HUES64 (cell line): ENCODE measurements around the gene ITPR2.
"Not testable (repeated sequence)": the region's sequence is repeated elsewhere in the genome, so short reads cannot be mapped to it uniquely, and the experiment has no call there.

Experiments
- H3K27ac ChIP-seq: 2 replicates; pipeline ENCODE4 v1.7.0; 2013; ENCODE audit warnings: low read depth, low read length, inconsistent platforms
- H3K27me3 ChIP-seq: 2 replicates; pipeline ENCODE4 v1.6.1; 2013; ENCODE audit warnings: mild to moderate bottlenecking, low read length; ENCODE audit not compliant: insufficient read depth
- H3K36me3 ChIP-seq: 2 replicates; pipeline ENCODE4 v1.6.1; 2013; ENCODE audit warnings: mild to moderate bottlenecking, low read length; ENCODE audit not compliant: insufficient read depth
- H3K4me1 ChIP-seq: 2 replicates; pipeline ENCODE4 v1.6.1; 2013; ENCODE audit warnings: mild to moderate bottlenecking, low read length, moderate library complexity; ENCODE audit not compliant: insufficient read depth
- H3K4me3 ChIP-seq: 2 replicates; pipeline ENCODE4 v1.5.1; 2013; ENCODE audit warnings: mild to moderate bottlenecking, low read length, moderate library complexity
- H3K9ac ChIP-seq: 2 replicates; pipeline ENCODE4 v1.6.1; 2013; ENCODE audit warnings: mild to moderate bottlenecking, low read depth, low read length
- H3K9me3 ChIP-seq: 2 replicates; pipeline ENCODE4 v1.6.1; 2013; ENCODE audit warnings: low read depth, low read length; ENCODE audit not compliant: insufficient read depth
- WGBS: fragments of 150-250, 120-280 bp; methylation state at CpG from one replicate; pipeline ENCODE4 v1.1.7; 2013; ENCODE audit warnings: missing lambda C conversion rate; 5-methylcytosine and 5-hydroxymethylcytosine counted together

Gene ITPR2

DNA sequence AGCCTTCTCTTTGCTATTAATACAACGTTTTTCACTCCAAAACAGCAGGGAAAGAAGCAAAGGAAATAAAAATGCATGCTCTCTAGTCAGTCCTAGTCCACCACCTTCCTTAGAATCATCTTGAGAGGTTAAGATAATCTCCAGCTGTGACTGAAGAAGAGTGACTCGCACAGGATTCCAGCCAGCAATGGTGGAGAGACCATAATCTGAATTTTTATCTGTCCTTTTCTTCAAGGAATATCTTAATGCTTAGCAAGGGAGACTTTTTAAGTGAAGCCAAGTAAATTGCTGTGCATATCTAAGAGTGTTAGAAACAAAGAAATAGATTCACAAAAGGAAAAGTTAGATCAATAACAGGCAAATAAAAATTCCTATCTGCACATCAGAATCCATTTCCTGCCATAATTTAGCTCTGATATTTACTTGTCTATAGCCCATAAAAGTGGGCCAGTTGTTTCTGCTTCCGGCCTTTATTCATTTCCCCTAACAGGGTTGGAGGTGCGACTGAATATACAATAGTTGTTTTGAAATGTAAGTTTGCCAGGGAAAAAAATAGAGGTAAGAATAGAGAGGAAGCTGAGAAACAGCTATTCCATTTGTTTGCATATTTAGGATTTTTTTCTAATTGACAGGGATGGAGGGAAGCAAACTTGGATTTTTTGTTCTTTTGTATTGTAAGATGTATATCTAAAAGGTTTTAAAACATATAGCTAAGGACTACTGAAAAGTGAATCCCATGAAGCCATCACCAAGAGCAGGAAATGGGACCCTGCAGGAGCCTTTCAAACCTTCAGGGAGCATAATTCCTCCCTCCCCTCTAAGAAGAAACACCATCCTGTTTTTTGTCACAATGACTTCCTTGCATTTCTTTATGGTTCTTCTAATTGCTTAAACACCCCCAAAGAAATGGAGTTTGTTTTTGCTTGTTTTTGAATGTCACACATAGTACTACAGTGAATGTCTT lies 154.0 kb downstream of the ITPR2 start:
- Histone ChIP-seq H3K27ac (peak overlapping the region; percentile 82), H3K9me3 (peaks cover 12% of the 10 kb centered on the region), H3K4me1 (peaks cover 38% of the 10 kb centered on the region), H3K4me3 (no peak overlapping the region), H3K9ac (peak overlapping the region; percentile 28; the same call in 1 of the 2 replicates), H3K36me3 (peaks cover 23% of the 10 kb centered on the region), H3K27me3 (no peaks in the 10 kb centered on the region)
- WGBS, result 12% methylated on average over 4 of the region's 4 CpGs

DNA sequence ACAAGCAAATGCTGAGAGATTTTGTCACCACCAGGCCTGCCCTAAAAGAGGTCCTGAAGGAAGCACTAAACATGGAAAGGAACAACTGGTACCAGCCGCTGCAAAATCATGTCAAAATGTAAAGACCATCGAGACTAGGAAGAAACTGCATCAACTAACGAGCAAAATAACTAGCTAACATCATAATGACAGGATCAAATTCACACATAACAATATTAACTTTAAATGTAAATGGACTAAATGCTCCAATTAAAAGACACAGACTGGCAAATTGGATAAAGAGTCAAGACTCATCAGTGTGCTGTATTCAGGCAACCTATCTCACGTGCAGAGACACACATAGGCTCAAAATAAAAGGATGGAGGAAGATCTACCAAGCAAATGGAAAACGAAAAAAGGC lies 161.5 kb downstream of the ITPR2 start:
- not testable (repeated sequence) for H3K9ac ChIP-seq, H3K4me3 ChIP-seq, H3K9me3 ChIP-seq, H3K27ac ChIP-seq, H3K36me3 ChIP-seq, H3K27me3 ChIP-seq
- 95% methylated on average over 3 of the region's 5 CpGs for WGBS
- peaks cover 19% of the 10 kb centered on the region for H3K4me1 ChIP-seq

DNA sequence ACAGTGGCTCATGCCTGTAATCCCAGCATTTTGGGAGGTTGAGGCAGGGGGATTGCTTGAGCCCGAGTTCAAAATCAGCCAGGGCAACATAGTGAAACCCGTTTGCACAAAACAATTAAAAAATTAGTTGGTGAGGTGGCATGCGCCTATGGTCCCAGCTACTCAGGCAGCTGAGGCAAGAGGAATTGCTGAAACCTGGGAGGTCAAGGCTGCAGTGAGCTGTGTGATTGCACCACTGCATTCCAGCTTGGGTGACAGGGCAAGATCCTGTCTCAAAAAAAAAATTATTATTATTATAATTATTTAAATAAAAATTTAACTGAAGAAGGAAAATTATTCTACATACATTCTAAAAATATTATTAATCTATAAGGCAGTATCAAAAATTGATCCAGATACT lies 164.1 kb downstream of the ITPR2 start:
- Histone ChIP-seq H3K27me3 (no peaks in the 10 kb centered on the region), H3K27ac (no peak overlapping the region), H3K4me3 (no peak overlapping the region), H3K9me3 (no peaks in the 10 kb centered on the region), H3K4me1 (peaks cover 31% of the 10 kb centered on the region), H3K36me3 (peaks cover 4% of the 10 kb centered on the region; the same call in 1 of the 2 replicates), H3K9ac (no peak overlapping the region)
- WGBS, result 94% methylated on average over 3 of the region's 3 CpGs

DNA sequence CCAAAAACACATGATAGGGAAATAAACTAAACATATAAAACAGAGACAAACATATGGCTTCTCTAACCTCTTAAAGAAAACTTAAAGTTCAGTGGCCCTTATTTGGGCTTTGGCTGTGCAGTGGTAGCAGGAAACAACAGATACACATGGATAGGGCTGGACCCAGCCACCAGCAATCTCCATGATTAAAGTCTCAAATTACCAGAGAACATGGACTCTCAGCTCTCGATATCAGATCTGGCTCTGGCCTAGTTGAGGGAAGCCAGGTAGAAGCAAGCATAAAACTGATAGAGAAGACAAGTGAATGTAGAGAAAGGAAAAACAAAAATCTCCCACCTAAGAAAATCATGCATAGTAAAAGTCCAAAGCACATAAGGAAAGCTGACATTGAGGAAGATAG lies 164.8 kb downstream of the ITPR2 start:
- 100% methylated on average over 1 of the region's 1 CpG for WGBS
- Histone ChIP-seq H3K27me3 (no peaks in the 10 kb centered on the region), H3K9me3 (no peaks in the 10 kb centered on the region), H3K4me1 (peaks cover 32% of the 10 kb centered on the region), H3K9ac (no peak overlapping the region), H3K4me3 (no peak overlapping the region), H3K27ac (no peak overlapping the region), H3K36me3 (peaks cover 8% of the 10 kb centered on the region; the same call in 1 of the 2 replicates)

DNA sequence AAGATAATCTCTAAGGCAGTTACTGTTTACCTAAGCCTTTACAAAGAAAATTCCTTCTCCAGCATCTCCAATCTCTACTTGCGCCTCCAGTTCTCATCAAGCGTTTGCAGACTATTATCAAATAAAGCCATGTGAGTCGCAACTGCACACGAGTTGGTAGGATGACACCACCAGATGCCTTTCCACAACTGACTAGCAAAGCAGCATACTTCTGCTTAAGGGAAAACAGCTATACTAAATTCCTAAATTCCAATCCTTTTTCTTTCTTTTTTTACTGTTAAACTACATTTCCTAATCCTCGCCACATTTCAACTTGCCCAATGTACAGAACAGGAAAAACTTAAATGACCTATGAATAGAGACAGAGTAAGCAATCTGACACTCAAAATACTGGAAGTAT lies 166.7 kb downstream of the ITPR2 start:
- WGBS, result 90% methylated on average over 5 of the region's 5 CpGs
- H3K9me3 ChIP-seq, result no peaks in the 10 kb centered on the region
- H3K4me3 ChIP-seq, result no peak overlapping the region
- H3K36me3 ChIP-seq, result peaks cover 10% of the 10 kb centered on the region; the same call in 1 of the 2 replicates
- peaks cover 32% of the 10 kb centered on the region for H3K4me1 ChIP-seq
- H3K27ac ChIP-seq, result no peak overlapping the region
- no peak overlapping the region for H3K9ac ChIP-seq
- no peaks in the 10 kb centered on the region for H3K27me3 ChIP-seq

DNA sequence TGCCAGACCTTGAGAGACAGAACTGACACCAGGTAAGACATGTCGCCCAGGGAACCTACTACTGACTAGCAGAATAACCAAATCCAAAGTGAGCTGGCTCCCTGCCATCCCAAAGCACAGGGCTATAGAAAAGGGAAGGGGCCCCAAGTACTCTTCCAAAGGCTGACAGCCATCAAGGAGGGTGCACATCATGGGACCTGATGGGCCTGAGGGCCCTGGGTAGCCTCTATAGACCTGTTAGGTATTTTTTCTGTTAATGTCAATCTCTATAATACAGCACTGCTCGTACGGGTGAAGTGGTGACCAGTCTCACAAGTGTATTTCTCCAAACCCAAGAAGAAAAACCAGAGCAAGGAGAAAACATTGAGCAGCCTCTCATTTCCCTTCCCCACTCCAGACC lies 171.6 kb downstream of the ITPR2 start:
- no peaks in the 10 kb centered on the region for H3K27me3 ChIP-seq
- no peak overlapping the region for H3K27ac ChIP-seq
- no peak overlapping the region for H3K9ac ChIP-seq
- 80% methylated on average over 3 of the region's 3 CpGs for WGBS
- no peaks in the 10 kb centered on the region for H3K9me3 ChIP-seq
- no peak overlapping the region for H3K4me3 ChIP-seq
- peaks cover 13% of the 10 kb centered on the region for H3K4me1 ChIP-seq
- H3K36me3 ChIP-seq, result peaks cover 29% of the 10 kb centered on the region

DNA sequence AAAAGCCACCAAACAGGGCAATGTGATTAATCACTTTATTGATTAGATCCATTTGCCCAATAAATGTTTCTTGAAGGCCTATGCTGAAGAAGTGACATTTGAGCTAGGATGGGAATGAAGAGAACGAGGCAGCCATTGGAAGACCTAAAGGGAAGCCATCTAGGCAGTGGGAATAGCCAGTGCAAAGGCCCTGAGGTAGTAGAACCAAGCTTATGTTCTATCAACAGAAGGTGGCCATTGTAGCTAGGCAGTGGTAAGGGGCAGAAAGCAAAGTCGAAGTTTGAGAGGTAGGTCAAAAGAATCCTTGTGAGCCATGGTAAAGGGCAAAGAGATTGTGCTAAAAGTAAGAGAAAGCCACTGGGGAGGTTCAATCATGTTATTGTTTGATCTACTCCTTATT lies 173.1 kb downstream of the ITPR2 start:
- H3K9me3 ChIP-seq, result no peaks in the 10 kb centered on the region
- 92% methylated on average over 2 of the region's 2 CpGs for WGBS
- H3K27ac ChIP-seq, result no peak overlapping the region
- no peak overlapping the region for H3K9ac ChIP-seq
- no peaks in the 10 kb centered on the region for H3K27me3 ChIP-seq
- peaks cover 35% of the 10 kb centered on the region for H3K36me3 ChIP-seq
- H3K4me3 ChIP-seq, result no peak overlapping the region
- peaks cover 11% of the 10 kb centered on the region for H3K4me1 ChIP-seq

DNA sequence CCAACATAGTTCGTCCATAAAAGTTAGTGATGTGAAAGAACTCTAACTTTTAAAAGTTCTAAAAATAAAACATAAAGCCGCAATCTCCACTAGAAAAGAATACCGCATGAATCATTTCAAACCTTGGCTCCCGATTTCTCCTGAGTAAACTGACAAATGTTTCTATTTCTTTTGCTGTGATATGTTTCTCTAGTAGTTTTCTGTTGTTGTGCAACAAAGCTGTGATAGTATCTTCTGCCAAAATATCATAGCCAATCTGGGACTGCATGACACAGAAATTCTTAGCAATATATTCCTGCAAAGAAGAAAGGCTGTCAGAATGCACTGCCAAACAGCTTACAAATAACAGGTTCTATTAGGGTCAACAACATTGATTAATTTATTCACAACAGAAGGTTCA lies 174.0 kb downstream of the ITPR2 start:
- Histone ChIP-seq H3K9ac (no peak overlapping the region), H3K36me3 (peaks cover 37% of the 10 kb centered on the region), H3K4me1 (peaks cover 3% of the 10 kb centered on the region), H3K27ac (no peak overlapping the region), H3K9me3 (no peaks in the 10 kb centered on the region), H3K27me3 (no peaks in the 10 kb centered on the region), H3K4me3 (no peak overlapping the region)
- 98% methylated on average over 3 of the region's 4 CpGs for WGBS

DNA sequence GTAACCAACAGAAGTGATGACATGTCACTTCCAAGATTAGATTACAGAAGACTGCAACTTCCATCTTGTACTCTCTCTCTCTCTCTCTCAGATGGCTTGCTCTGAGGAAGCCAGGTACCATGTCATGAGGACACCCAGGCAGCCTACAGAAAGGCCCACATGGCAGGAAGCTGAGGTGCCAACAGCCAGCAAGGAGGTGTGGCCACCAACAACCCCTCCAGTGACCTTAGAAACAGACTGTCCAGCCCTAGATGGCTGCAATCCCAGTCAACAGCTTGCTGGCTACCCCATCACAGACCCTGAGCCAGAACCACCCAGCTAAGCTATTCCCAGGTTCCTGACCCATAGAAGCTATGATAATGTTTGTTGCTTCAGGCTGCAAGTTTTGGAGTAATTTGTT lies 178.4 kb downstream of the ITPR2 start:
- H3K9ac ChIP-seq, result no peak overlapping the region
- H3K36me3 ChIP-seq, result peaks cover 41% of the 10 kb centered on the region

DNA sequence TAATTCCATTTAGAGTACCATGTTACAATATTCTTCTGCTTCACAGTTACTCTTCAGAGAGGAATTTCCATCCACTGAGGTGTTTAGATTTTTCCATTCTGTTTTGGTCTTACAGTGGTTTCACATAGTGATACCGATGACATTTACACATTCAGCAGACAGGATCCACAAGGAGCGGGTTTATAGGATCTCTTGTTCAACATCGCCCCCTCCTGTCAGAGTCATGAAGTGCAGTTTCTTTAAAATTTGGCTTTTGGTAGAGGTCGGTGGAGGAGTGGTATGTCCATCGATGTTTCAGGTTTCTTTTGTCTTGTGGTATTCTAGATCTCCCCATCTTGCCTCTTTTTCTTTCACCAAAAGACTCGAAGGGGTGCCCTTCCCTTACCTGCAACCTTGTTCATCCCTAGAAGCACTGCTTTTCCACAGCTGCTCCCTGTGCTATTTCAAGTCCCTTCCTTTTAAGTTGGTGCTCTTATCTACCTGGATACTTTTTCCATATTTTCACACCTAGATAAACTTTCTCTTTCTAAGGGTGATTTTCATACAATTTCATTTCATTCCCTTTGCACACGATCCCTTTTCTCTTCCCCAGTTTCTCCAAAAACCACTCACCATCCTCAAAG lies 181.3 kb downstream of the ITPR2 start:
- Histone ChIP-seq H3K27me3 (no peaks in the 10 kb centered on the region), H3K27ac (no peak overlapping the region), H3K4me1 (no peaks in the 10 kb centered on the region), H3K9me3 (no peaks in the 10 kb centered on the region; the same call in none of the 2 replicates), H3K4me3 (no peak overlapping the region), H3K9ac (no peak overlapping the region), H3K36me3 (peaks cover 26% of the 10 kb centered on the region)
- 37% methylated on average over 6 of the region's 7 CpGs for WGBS

More for the DNA sequence above, 178.4 kb downstream of the ITPR2 start:
- H3K27ac ChIP-seq, result no peak overlapping the region
- H3K27me3 ChIP-seq, result no peaks in the 10 kb centered on the region
- no peak overlapping the region for H3K4me3 ChIP-seq
- no peaks in the 10 kb centered on the region; the same call in none of the 2 replicates for H3K9me3 ChIP-seq
- H3K4me1 ChIP-seq, result no peaks in the 10 kb centered on the region

DNA sequence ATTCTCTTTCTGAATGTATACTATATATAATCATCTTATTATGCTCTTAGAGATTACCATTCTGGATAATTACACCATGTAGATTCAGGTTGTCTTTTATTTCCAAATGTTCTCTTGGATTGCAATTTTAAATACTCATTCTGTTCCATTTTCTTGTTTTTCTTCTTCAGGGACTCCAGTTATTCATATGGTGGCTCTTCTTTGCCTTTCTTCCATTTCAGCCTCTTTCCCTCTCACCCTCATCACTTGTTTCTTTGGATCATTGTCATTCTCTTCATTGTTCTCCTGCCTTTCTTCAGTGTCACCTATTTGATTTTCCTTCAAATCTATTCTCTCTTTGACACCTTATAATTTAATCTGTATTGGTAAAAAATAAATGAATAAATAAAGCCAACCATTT lies 182.0 kb downstream of the ITPR2 start:
- H3K4me1 ChIP-seq, result no peaks in the 10 kb centered on the region
- H3K4me3 ChIP-seq, result no peak overlapping the region
- peaks cover 19% of the 10 kb centered on the region for H3K36me3 ChIP-seq
- no peaks in the 10 kb centered on the region for H3K27me3 ChIP-seq
- no peak overlapping the region for H3K9ac ChIP-seq
- no peak overlapping the region for H3K27ac ChIP-seq
- H3K9me3 ChIP-seq, result no peaks in the 10 kb centered on the region; the same call in none of the 2 replicates
